GM21528 (cell line): ENCODE results near the gene ZBTB7C.

Source experiments
- ATAC-seq: cut with Tn5 transposase; IDR thresholded peaks from one replicate; pipeline ENCODE4 v1.9.1; 2021; ENCODE audit warnings: mild to moderate bottlenecking, moderate library complexity; ENCODE audit not compliant: unreplicated experiment, low FRiP score

Gene ZBTB7C

DNA sequence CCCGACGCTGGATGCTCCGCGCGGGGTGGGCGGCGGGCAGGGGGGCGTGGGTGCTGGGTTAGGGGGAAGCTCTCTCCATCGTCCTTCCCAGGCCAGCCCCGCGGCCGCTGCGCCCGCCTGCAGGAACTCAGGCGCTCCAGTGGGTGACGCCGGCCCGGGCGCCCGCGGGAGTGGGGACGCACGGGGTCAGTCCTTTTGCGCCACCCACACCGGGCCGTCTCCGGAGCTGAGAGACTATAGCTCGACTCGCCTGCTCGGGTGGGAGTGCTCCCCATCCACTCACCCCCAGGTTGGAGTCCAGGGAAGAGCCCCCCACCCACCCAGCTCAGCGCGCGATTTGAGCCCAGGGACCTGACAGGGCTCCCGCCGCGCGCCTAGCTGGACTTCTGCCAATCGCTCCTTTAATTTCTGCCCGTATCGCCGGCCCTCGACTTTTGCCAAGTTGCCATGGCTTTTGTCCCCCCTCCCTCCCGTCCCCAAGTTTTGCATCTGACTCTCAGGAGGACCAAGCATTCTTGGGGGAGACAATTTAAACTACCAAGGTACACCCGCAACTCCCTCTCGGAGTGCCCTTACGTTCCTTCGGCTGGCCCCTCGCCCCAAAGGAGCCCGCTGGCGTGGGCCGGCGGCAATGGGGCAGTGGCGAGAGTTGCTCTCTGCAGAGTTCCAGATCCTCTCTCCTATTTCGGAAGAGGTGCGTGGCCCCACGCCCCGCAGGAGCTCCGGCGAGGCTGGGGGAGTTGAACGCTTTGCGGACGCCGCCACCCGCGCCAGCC, 272.9 kb downstream of the ZBTB7C start:
- no peak for ATAC-seq

DNA sequence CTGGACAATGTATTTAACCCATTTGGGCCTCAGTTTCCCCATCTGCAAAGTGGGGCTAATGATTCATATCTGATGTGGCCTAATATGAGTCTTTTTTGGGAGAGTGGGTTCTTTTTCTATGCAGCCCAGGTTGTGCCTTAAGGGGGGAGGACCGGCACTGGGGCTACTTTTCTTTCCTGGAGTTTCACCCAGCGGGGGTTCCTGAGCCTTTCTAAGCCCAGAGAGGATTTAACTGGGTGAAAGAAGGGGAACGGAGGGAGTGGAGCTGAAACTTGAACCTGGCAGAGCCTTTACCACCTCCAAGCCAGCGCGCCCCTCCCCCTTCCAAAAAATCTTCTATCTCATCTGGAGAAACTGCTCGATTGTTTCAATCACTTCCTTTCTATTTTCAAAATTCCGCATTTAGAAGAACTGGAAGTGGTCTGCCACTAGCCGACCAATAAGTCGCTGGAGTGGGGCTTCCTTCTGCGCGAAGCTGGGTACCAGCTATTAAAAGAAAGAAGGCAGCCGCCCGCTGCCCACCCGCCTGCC, 273.7 kb downstream of the ZBTB7C start:
- no peak for ATAC-seq

GRCh38 chr18:48134609-48135008, 274.6 kb downstream of the ZBTB7C start:
- ATAC-seq, result no peak

DNA sequence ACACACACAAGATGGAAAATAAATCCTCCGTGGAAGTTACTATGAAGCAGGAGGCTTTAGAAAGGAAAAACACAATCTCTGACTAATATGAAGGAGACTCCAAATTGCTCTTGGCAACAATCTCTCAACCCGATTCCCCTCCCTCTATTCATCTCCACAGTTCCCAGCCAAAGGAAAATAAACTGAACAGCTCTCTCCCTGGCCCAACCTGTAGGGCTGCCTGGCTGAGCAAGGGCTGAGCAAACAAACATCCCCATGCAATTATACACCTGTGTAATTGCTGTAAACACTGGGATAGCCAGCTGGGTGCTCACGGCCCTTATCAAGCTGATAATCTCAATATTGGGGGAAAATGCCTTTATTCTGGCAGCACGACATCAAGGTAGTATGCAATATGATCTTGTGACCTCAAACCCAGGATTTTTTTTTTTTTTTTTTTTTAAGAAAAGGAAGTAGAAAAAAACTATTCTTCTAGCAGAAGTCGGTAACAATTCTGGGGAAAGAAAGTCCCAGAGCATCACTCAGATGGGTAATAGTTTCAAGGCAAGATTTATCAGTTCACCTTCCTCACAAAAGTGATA, 275.4 kb downstream of the ZBTB7C start:
- ATAC-seq, result no peak

- ATAC-seq, result no peak
These were observed 276.2 kb downstream of the ZBTB7C start for GRCh38 chr18:48132797-48133655.

DNA sequence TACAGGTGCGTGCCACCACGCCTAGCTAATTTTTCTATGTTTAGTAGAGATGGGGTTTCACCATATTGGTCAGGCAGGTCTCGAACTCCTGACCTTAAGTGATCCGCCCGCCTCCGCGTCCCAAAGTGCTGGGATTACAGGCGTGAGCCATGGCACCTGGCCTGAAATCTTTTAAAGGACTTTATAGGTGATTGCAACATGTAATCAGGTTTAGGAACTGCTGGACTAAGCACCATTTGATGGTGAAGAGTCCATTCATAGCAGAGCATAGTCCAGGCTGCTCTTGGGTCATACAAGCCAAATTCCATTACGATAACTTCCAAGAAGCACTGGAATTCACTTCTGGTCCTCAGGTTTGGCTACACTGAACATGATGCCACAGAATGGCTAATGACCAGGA, 278.1 kb downstream of the ZBTB7C start:
- no peak for ATAC-seq

DNA sequence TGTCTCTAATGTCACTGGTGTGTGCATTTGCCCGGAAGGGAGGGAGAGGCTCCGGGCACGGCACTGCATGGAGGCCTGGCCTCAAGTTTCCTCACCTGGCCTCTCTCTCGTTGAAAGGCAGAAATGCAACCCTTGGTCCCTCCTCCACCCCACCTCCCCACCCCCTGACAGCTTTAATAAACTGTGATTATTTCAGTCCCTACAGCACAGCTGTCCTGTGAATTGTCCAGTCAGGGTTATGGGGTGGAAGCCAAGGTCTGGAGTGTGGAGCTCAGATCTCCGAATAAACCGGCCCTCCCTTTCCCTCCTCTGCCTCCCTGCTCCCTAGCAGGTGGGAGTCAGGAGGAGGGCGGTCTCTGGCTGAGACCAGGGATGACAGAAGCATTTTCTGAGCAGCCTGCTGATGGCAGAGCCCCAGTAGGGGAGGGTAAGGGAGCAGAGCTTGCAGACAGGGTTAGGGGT, 279.5 kb downstream of the ZBTB7C start:
- ATAC-seq, result no peak

DNA sequence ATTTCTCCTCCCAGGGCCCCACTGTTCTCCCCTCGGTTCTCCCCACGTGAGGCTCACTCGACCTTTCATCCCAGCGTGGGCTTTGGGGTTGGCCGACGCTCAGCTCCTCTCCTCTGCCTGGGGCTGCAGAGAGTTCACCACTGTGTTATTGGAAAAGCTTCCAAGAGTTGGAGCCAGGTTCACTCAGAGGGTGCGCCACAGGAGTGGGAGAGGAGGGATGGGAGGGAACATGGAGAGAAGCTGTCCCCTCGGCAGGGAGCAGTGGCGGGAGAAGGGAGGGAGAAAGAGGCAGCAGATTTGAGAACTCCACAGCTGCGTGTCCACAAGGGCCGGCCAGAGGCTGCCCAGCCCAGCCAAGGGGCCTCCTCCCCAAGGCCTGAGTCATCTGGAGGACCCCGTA, 281.6 kb downstream of the ZBTB7C start:
- ATAC-seq, result no peak

GRCh38 chr18:48126240-48126639, 282.9 kb downstream of the ZBTB7C start:
- no peak for ATAC-seq

DNA sequence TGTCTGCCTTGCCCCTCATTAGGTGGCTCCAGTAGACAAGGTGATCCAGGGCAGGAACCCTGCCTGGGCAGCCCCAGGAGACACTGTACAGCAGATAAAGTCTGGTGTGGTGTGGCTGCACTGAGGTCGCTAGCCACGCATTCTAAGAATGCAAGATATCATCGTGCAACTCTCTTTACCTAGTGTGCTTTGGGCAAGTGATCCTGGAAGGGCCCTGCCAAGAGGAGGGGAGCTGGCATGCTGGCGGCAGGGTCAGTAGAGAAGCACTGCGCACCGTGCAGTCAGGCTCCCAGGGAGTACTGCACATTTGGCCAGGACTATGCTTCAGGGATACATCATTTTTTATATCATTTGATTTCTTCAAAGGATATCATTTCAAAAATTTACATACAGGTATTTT, 283.5 kb downstream of the ZBTB7C start:
- ATAC-seq, result no peak

DNA sequence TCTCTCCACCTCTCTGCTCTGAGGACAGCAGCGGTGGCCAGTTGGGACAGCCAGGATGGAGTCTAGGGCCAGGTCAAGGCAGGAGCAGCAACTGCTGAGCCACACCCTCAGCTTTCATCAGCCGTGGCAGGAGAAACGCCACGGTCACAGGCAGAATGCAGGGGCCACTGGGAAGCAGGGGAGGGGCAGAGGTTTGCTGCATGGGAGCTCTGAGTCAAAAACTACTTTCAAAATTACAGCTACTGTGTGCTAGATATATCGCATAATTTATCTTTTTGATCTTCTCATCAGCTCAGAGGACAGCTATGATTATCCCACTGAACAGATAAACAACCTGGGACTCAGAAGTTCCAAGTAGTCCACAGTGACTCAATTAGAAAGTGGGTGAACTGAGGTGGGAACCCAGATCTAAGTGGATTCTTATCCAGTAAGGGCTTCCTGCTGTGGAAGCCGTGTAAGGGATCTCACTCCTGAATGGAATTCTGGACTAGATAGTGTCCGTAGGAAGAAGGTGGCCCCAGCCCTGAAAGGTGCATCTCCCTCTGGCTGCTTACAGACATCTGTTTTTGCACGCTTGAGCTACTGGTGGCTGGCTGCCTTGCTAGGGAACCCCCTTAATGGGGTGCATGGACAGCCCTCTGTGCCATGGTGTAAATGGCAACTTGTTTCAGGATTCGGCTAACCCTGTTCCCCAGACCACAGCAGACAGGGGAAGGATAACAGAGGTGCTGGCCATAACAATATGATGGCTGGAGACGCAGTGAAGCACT, 284.1 kb downstream of the ZBTB7C start:
- no peak for ATAC-seq

- ATAC-seq, result no peak
These were observed 285.2 kb downstream of the ZBTB7C start for GRCh38 chr18:48123941-48124340.

- ATAC-seq, result no peak
These were observed 285.9 kb downstream of the ZBTB7C start for GRCh38 chr18:48123324-48123723.

DNA sequence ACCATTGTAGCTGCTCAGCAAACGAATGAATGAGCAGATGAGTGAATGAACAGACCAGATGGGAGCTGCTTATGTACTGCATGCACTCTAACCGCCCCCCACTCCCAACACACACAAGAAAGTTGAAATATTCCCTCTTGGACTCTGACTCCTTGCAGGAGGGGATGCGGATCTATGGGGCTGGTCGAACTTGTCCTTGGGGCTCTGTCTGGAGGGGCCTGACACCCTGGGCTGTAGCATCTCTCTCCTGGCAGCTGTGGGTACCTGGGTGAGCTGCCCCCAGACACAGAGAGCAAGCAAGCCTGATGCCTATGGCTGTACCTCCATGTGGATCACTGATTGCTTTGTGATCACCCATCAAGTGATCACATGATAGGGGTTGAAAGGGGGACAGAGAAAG, 286.4 kb downstream of the ZBTB7C start:
- no peak for ATAC-seq

DNA sequence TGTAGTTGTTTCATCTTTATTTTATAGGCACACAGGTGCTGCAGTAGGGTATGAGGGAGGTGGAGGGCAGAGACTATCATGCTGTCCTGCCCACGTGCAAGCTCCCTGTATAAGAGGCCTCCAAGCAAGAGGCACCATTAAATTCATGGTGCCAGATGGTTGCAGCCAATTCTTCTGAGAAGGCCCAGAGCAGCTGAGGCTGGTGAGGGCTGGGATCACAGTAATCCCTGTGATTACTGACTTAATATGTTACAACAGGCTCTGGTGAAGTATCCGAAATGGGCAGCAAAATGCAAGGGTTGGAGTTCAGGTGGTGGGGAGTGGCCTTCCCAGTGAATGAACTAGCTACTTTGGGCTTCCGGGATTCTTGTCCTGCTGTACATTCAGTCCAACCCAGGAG, 286.8 kb downstream of the ZBTB7C start:
- no peak for ATAC-seq

- no peak for ATAC-seq
These were observed 287.4 kb downstream of the ZBTB7C start for GRCh38 chr18:48121752-48122151.

- ATAC-seq, result no peak
These were observed 290.0 kb downstream of the ZBTB7C start for GRCh38 chr18:48119204-48119603.

- no peak for ATAC-seq
These were observed 292.1 kb downstream of the ZBTB7C start for GRCh38 chr18:48116873-48117630.

DNA sequence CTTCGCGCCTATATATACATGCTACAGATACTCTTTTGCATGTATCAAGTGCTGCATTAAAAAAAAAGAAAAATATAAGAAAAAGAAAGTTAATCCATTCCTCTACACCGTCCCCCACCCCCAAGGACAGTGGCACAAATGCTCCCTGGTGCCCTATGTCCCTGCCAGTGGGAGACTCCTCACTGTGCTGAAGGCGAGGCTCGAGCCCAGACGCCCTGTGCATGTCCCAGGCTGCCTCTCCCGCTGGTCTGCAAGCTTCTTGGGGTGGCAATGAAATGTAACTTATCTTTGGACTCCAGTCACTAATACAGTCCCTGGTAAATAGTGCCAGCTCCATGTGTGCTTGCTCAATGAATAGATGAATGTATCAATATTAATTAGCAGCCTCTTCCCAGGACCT, 293.2 kb downstream of the ZBTB7C start:
- ATAC-seq, result no peak

DNA sequence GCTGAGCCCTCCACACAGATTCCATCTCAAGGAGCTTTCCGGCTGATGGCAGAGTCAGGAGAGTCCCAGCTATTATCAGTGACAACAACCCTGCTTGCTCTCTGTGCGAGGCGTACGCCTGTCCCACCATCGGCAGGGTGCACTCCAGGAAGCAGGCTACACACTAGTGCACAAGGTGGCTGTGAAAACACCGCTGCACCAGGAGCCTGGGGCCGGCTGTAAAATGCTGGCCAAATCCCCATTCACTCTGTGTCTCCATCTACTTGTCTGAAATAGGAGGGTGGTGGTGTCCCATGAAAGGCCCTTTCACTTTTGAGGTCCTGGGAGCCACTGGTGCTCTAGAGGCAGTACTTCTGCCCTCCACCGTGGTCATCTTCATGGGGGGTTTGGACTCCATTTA, 295.5 kb downstream of the ZBTB7C start:
- ATAC-seq, result no peak
